ENCODE results near the gene OTOG.

OTOG gene

GRCh38 chr11:17540807-17541206, 6.3 kb upstream of the OTOG start:
- no peak for FAIRE-seq

- no peak for FAIRE-seq
Measured at GRCh38 chr11:17541330-17541885, 5.7 kb upstream of the OTOG start.

- no peak for FAIRE-seq
Measured at GRCh38 chr11:17542249-17542648, 4.8 kb upstream of the OTOG start.

GRCh38 chr11:17543041-17543440, 4.0 kb upstream of the OTOG start:
- FAIRE-seq: no peak

GRCh38 chr11:17543574-17544180, 3.4 kb upstream of the OTOG start:
- FAIRE-seq: no peak

- no peak for FAIRE-seq
Measured at GRCh38 chr11:17544181-17544622, 2.9 kb upstream of the OTOG start, which contains the start of gene USH1C. USH1C (minus strand) TSS chr11:17544416; CDS start chr11:17544307, 109 bp downstream.

GRCh38 chr11:17546240-17546639, 819 bp upstream of the OTOG start:
- FAIRE-seq: no peak

- FAIRE-seq: no peak
Measured at GRCh38 chr11:17547932-17548331, 873 bp downstream of the OTOG start.

GRCh38 chr11:17548444-17548843, 1.4 kb downstream of the OTOG start:
- no peak for FAIRE-seq

- FAIRE-seq: no peak
Measured at GRCh38 chr11:17550450-17551346, 3.6 kb downstream of the OTOG start.

GRCh38 chr11:17551347-17552040, 4.4 kb downstream of the OTOG start:
- FAIRE-seq: no peak

GRCh38 chr11:17552041-17552355, 4.9 kb downstream of the OTOG start:
- no peak for FAIRE-seq

- no peak for FAIRE-seq
Measured at GRCh38 chr11:17552392-17553248, 5.6 kb downstream of the OTOG start.

- FAIRE-seq: no peak
Measured at GRCh38 chr11:17553249-17553546, 6.1 kb downstream of the OTOG start.

GRCh38 chr11:17554487-17554886, 7.4 kb downstream of the OTOG start:
- FAIRE-seq: no peak

- no peak for FAIRE-seq
Measured at GRCh38 chr11:17556999-17557398, 9.9 kb downstream of the OTOG start.

- no peak for FAIRE-seq
Measured at GRCh38 chr11:17558025-17558780, 11.1 kb downstream of the OTOG start.

GRCh38 chr11:17558916-17559315, 11.9 kb downstream of the OTOG start:
- no peak for FAIRE-seq

GRCh38 chr11:17559341-17560087, 12.5 kb downstream of the OTOG start:
- FAIRE-seq: no peak

- FAIRE-seq: no peak
Measured at GRCh38 chr11:17560281-17561110, 13.4 kb downstream of the OTOG start.

Measured in colon (tissue), 2 donors.